GM12892 (cell line): Measurements from ENCODE around the gene VAV2.

Experiments
- DNase-seq: peaks from one replicate; pipeline ENCODE4 v3.0.0; 2011; ENCODE audit not compliant: insufficient read length
- FAIRE-seq: peaks from 2 replicates; lab custom pipeline; 2011; peaks lifted over from hg19 to GRCh38; lab: Jason Lieb, UNC
- POLR2A ChIP-seq: IDR thresholded peaks from 2 replicates; pipeline ENCODE4 v1.6.1; 2011; ENCODE audit warnings: low read depth, low read length, control low read depth
- POLR2AphosphoS5 ChIP-seq: IDR thresholded peaks from 2 replicates; pipeline ENCODE4 v1.6.1; 2011; ENCODE audit warnings: low read depth, low read length, control low read depth
- TAF1 ChIP-seq: IDR thresholded peaks from 2 replicates; pipeline ENCODE4 v1.6.1; 2011; ENCODE audit warnings: low read depth, mild to moderate bottlenecking, control low read depth, low read length, borderline replicate concordance

The VAV2 gene

GRCh38 chr9:133718563-133719315, 273.4 kb downstream of the VAV2 start:
- TF ChIP-seq POLR2AphosphoS5 = no peak
- no peak for TF ChIP-seq TAF1
- no peak for TF ChIP-seq POLR2A
- FAIRE-seq (no peak), DNase-seq (no peak)

- DNase-seq = no peak
- FAIRE-seq = no peak
- TF ChIP-seq POLR2A (no peak), TAF1 (no peak), POLR2AphosphoS5 (no peak)
Observed at GRCh38 chr9:133717113-133718031, 274.8 kb downstream of the VAV2 start.

GRCh38 chr9:133716564-133717112, 275.5 kb downstream of the VAV2 start:
- DNase-seq = no peak
- TF ChIP-seq POLR2AphosphoS5 (no peak), POLR2A (no peak), TAF1 (no peak)
- FAIRE-seq = no peak

GRCh38 chr9:133715866-133716563, 276.1 kb downstream of the VAV2 start:
- FAIRE-seq = no peak
- TF ChIP-seq TAF1 (no peak), POLR2AphosphoS5 (no peak), POLR2A (no peak)
- no peak for DNase-seq

DNA sequence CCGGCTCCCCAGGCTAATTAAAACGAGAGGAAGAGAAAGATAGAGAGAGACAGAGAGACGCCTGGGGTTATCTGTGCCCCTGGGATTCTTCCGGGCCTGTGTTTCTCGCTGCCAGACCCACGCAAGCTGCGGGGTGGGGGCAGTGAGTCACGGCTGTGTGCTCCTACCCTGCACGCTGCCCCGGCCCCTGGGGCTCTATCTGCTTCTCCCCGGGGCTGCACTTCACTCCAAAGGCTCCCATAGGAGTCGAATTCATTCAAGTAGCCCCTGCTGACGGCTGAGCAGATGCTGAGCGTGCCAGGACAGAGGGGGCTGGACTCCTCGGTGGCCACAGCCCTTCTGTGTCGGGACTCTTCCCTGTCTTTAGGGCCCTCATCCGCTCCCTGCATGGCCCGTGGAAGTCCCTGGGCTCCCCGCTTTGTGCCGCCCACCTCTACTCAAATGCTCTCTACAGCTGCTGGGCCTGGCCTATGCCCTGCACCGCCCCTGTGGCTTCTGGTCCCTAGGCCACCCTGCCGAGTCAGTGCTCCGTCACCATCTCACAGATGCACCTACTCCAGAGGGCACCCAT, 276.7 kb downstream of the VAV2 start:
- DNase-seq (no peak), FAIRE-seq (no peak)
- no peak for TF ChIP-seq TAF1
- no peak for TF ChIP-seq POLR2AphosphoS5
- no peak for TF ChIP-seq POLR2A

DNA sequence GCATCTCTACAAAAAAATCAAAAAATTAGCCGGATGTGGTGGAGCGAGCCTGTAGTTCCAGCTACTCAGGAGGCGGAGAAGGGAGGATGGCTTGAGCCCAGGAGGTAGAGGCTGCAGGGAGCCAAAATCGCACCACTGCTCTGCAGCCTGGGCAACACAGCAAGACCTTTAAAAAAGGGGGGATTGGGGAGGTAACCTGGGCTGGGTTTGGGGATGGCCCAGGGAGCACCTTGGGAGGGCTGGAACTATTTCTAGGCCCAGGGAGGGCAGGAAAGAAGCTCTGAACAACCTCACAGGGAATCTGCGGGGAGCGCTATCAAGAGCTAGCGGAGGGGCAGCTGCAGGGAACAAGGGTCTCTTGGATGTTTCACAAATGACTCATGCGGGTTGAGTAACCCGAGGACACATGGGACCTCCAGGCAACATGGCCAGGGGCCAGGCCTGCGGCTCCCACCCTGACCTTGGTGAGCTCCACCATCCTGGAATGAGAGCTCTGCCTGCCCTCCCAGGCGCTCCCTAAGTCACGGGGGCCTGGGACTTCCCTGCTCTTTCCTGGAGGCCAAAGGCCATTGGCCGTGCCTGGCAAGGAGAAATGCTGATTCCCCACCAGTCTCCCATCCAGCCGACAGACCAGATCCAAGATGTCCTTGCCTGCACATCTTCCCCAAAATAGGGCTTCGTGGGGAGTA, 277.4 kb downstream of the VAV2 start:
- no peak for FAIRE-seq
- DNase-seq = no peak
- TF ChIP-seq POLR2A = no peak
- TF ChIP-seq POLR2AphosphoS5 = no peak
- no peak for TF ChIP-seq TAF1

DNA sequence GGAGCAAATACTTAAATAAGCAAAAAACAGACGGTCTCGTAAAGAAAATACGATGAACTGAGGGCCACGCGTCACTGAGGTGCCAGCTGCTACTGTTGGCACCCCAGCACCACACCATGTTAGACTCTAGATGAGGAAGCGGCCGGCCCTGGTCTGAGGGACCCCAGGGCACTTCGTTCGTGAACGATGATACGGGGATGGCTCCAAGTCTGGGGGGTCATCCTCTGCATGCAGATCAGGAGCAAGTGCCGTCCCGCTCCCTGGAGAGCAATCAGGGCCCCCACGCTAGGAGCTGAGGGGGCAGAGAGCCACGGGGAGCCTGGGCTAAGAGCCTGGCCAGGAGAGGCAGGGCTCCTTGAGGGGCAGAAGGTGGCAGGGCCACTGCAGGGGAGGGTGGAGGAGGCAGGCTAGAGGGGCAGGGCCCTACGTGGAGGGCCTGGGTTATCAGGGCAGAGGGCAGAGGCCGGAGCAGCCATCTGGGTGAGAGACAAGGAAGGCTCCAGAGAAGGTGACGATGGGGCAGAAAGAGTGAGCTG, 278.1 kb downstream of the VAV2 start:
- FAIRE-seq (no peak), DNase-seq (no peak)
- TF ChIP-seq TAF1 = no peak
- TF ChIP-seq POLR2A = no peak
- TF ChIP-seq POLR2AphosphoS5 = no peak

DNA sequence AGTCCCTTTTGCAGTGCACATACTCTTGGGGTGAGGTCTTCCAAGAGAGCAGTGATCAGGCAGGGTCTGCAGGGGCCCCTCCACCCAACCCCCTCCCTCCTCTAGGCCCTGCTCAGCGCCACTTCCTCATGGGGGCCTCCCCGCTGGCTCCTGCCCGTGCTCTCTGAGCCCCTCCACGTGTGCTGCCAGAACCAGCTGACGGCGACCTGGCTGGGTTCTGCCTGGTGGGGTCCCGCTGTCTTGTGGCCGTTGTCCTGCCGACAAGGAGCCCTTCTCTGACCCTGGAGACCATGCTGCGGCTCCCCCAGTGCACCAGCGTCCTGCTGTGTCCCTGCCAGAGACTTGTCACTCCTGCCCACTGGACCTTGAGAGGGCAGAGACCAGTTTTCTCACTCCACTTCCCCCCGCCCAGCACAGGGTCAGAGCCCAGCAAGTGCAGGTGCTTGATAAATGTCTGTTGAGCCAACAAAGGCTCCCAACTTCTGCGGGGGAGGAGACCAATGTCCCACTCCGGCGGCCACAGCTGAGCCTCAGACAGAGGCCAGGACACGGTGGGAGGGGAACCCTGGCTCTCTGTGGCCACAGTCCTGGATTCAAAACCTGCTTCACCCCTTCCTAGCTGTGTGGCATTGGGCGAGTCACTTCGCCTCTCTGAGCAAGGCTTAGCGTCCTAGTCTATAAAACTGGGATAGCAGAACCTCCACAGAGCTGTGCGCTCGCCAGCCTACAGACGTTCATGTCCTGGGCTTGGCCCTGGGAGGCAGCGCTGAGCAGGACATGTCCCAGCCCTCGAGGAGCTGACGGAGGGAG, 278.8 kb downstream of the VAV2 start:
- TF ChIP-seq TAF1 (no peak), POLR2AphosphoS5 (no peak), POLR2A (no peak)
- FAIRE-seq = no peak
- DNase-seq = no peak
